Pancreas (tissue), 10 donors: Measurements from ENCODE around the gene PPP2R5A. TPM values are rescaled to one million over a fixed set of nuclear protein-coding genes. Genes with fewer than 3 reads are reported as not detected.

ENCODE experiments used
- ATAC-seq, 4 donors: fragments of 200-7000 bp; cut with Tn5 transposase; one replicate each; pipeline versions ENCODE4 v1.8.0 to v1.9.1; 2020; ENCODE audit warnings: mild to moderate bottlenecking in 4 of 4, moderate library complexity in 4 of 4
- DNase-seq, 6 donors: peaks; one replicate each; pipeline ENCODE4 v3.0.0-alpha.2; 2020
- FAIRE-seq: peaks from 2 replicates; lab custom pipeline; 2012; peaks lifted over from hg19 to GRCh38; lab: Jason Lieb, UNC
- H3K27ac ChIP-seq, 4 donors: fragments of 200-600 bp; sonication (generic); 1 replicate in 3 of 4; 2 replicates in 1 of 4; pipeline versions ENCODE4 v1.5.0 to v1.8.0; 2020
- H3K27me3 ChIP-seq, 4 donors: fragments of 200-600 bp; one replicate each; pipeline ENCODE4 v1.8.0; 2021
- H3K36me3 ChIP-seq, 3 donors: fragments of 200-600 bp; sonication (generic) in 1 of 3; one replicate each; pipeline versions ENCODE4 v1.5.0 to v1.8.0; 2020 to 2021
- H3K4me1 ChIP-seq, 3 donors: fragments of 200-600 bp; one replicate each; pipeline ENCODE4 v1.8.0; 2021
- H3K4me3 ChIP-seq, 4 donors: fragments of 200-600 bp; sonication (generic) in 2 of 4; one replicate each; pipeline versions ENCODE4 v1.5.0 to v1.8.0; 2020 to 2021
- H3K9me3 ChIP-seq, 4 donors: fragments of 200-600 bp; one replicate each; pipeline ENCODE4 v1.8.0; 2021
- CTCF ChIP-seq, 4 donors: fragments of 200-600 bp; sonication (generic) in 3 of 4; IDR thresholded peaks; one replicate each; pipeline versions ENCODE4 v1.5.0 to v1.8.0; 2021; ENCODE audit warnings: antibody characterized with exemption in 4 of 4
- WGBS, 2 donors: extraction: QIAGEN DNeasy Blood & Tissue Kit; methylation state at CpG; one replicate each; pipeline ENCODE4 v1.1.7; 2013; 5-methylcytosine and 5-hydroxymethylcytosine counted together
- intact Hi-C, 3 donors: fragments of 100-400 bp; cut with DNase I; formaldehyde crosslinking; loops; one replicate each; pipeline versions ENCODE4 v1.11.1 to v1.14.2; 2022
- polyA plus RNA-seq, 2 donors: library from polyadenylated mRNA; stranded (reverse); fragments of 200-250 nt; gene quantifications; one replicate each; pipeline ENCODE4 v1.2.3, GENCODE V29; 2013
- total RNA-seq, 6 donors: library from RNA; stranded (reverse); fragmentation: NEBNext Ultra II Directional in 4 of 6; extraction: Animal tissue kit (Norgen Biotek cat#: 25700) in 4 of 6; gene quantifications; one replicate each; pipeline versions ENCODE4 v1.2.1 to v1.2.4, GENCODE V29; 2021 to 2023
- donor health status: healthy with polysubstance abuse.
- donor health status: DM: no; HTN: no; CAD: no; lungs with moderate emphysema.
- donor health status: DM: no; HTN: no; CAD: no.
- donor health status: control.
- donor health status: control.
- donor health status: Bipolar disorder and iron deficiency.
- donor health status: DM: yes; HTN: yes; CAD: no.
- donor health status: DM: no; HTN: no; CAD: no.
- donor health status: DM: no; HTN: no; CAD: no.
- donor health status: DM: yes; HTN: yes; CAD: no.

Gene PPP2R5A
- total RNA-seq (10 to 100 TPM; 19.6 to 30.5 (median 22.2) TPM), polyA plus RNA-seq (10 to 100 TPM; 14.4 to 19.3 TPM)

GRCh38 chr1:212284744-212285684, at the start of gene PPP2R5A:
Gene PPP2R5A (plus strand): TSS chr1:212285410. CDS start chr1:212286111, 701 bp downstream.
- H3K27me3 ChIP-seq = no peaks in the 10 kb centered on the region
- FAIRE-seq = peak; percentile 60
- H3K27ac ChIP-seq = peak within 1 kb of the TSS; percentile 99 to 100 (median 99)
- peak; percentile 97 to 99 (median 99) for DNase-seq
- peak; percentile 87 to 95 (median 89) for ATAC-seq
- no peaks in the 10 kb centered on the region for H3K9me3 ChIP-seq
- peaks cover 0 to 27% (median 26%) of the 10 kb centered on the region in 3 donors for H3K4me1 ChIP-seq
- WGBS, 2 donors = 0 to 1% methylated on average over 78 to 92 of the region's 92 CpGs
- H3K36me3 ChIP-seq = no peaks in the 10 kb centered on the region
- peak within 1 kb of the TSS; percentile 78 to 100 (median 87) for H3K4me3 ChIP-seq
- TF ChIP-seq CTCF (IDR thresholded peaks at IDR 0.05) = peak in 1 of 4 donors; percentile 10
- intact Hi-C loops = no loop called here

- DNase-seq (no peak), FAIRE-seq (no peak), ATAC-seq (no peak)
- H3K27ac ChIP-seq = peak overlapping the region in 1 of 4 donors; percentile 36
- no peaks in the 10 kb centered on the region for H3K27me3 ChIP-seq
- TF ChIP-seq CTCF (IDR thresholded peaks at IDR 0.05) = no peak
- intact Hi-C loops = no loop called here
- WGBS, 2 donors = 89 to 93% methylated on average over 5 of the region's 5 CpGs
- no peaks in the 10 kb centered on the region for H3K9me3 ChIP-seq
- H3K36me3 ChIP-seq = no peaks in the 10 kb centered on the region
- no peak overlapping the region for H3K4me3 ChIP-seq
- H3K4me1 ChIP-seq = peaks cover 26 to 36% (median 27%) of the 10 kb centered on the region in 3 donors
Measured at GRCh38 chr1:212235857-212236256, 49.4 kb upstream of the PPP2R5A start.

- no peak for TF ChIP-seq CTCF (IDR thresholded peaks at IDR 0.05)
- Histone ChIP-seq H3K27me3 (no peaks in the 10 kb centered on the region), H3K9me3 (no peaks in the 10 kb centered on the region), H3K27ac (peak overlapping the region in 2 of 4 donors; percentile 70 to 74), H3K4me1 (peaks cover 23 to 33% (median 26%) of the 10 kb centered on the region in 3 donors), H3K36me3 (no peaks in the 10 kb centered on the region), H3K4me3 (no peak overlapping the region)
- 59 to 66% methylated on average over 3 of the region's 3 CpGs for WGBS, 2 donors
- FAIRE-seq (no peak), DNase-seq (no peak), ATAC-seq (no peak)
- intact Hi-C loops = no loop called here
Measured at GRCh38 chr1:212236664-212237220, 48.5 kb upstream of the PPP2R5A start.

- intact Hi-C loops = no loop called here
- no peak for TF ChIP-seq CTCF (IDR thresholded peaks at IDR 0.05)
- no peaks in the 10 kb centered on the region for H3K27me3 ChIP-seq
- ATAC-seq = peak; percentile 76 to 82 (median 80)
- no peak for FAIRE-seq
- H3K27ac ChIP-seq = peak overlapping the region in 2 of 4 donors; percentile 70 to 74
- H3K4me3 ChIP-seq = no peak overlapping the region
- H3K9me3 ChIP-seq = no peaks in the 10 kb centered on the region
- H3K4me1 ChIP-seq = peaks cover 23 to 33% (median 26%) of the 10 kb centered on the region in 3 donors
- DNase-seq = peak in 2 of 6 donors; percentile 21 to 43
- H3K36me3 ChIP-seq = no peaks in the 10 kb centered on the region
Measured at GRCh38 chr1:212237651-212238050, 47.6 kb upstream of the PPP2R5A start.
